T-helper 1 cell treated with Interleukin-12 subunit alpha and Interleukin-12 subunit beta and Interleukin-4 antibody, amounts not matched to agents 30 μg/mL and 1 μg/mL, for 36 hours (primary cell): ENCODE measurements around the gene IRAK3.
A peak's percentile ranks its signal among the peaks of the same experiment; 100 is the strongest.
"Not testable (repeated sequence)": the region's sequence is repeated elsewhere in the genome, so short reads cannot be mapped to it uniquely, and the experiment has no call there.

Source experiments
- H3K27ac Mint-ChIP-seq: one replicate; pipeline ENCODE4 v1.8.0; 2021; ENCODE audit warnings: mild to moderate bottlenecking, mixed read lengths
- H3K27me3 Mint-ChIP-seq: one replicate; pipeline ENCODE4 v1.8.0; 2021; ENCODE audit warnings: low read depth, mixed read lengths
- H3K36me3 Mint-ChIP-seq: one replicate; pipeline ENCODE4 v1.8.0; 2021; ENCODE audit warnings: low read depth, mixed read lengths
- H3K4me1 Mint-ChIP-seq: one replicate; pipeline ENCODE4 v1.8.0; 2021; ENCODE audit warnings: low read depth, mixed read lengths
- H3K4me3 Mint-ChIP-seq: one replicate; pipeline ENCODE4 v1.8.0; 2021; ENCODE audit warnings: mild to moderate bottlenecking, moderate library complexity, mixed read lengths
- H3K9me3 Mint-ChIP-seq: one replicate; pipeline ENCODE4 v1.8.0; 2021; ENCODE audit warnings: mixed read lengths

IRAK3 gene

GRCh38 chr12:66163289-66163688 is 25.7 kb upstream of the IRAK3 start:
- H3K4me3 Mint-ChIP-seq: no peak overlapping the region
- H3K27ac Mint-ChIP-seq: no peak overlapping the region
- peaks cover 57% of the 10 kb centered on the region for H3K36me3 Mint-ChIP-seq
- H3K9me3 Mint-ChIP-seq: peaks cover 25% of the 10 kb centered on the region
- peaks cover 29% of the 10 kb centered on the region for H3K4me1 Mint-ChIP-seq
- no peaks in the 10 kb centered on the region for H3K27me3 Mint-ChIP-seq

DNA sequence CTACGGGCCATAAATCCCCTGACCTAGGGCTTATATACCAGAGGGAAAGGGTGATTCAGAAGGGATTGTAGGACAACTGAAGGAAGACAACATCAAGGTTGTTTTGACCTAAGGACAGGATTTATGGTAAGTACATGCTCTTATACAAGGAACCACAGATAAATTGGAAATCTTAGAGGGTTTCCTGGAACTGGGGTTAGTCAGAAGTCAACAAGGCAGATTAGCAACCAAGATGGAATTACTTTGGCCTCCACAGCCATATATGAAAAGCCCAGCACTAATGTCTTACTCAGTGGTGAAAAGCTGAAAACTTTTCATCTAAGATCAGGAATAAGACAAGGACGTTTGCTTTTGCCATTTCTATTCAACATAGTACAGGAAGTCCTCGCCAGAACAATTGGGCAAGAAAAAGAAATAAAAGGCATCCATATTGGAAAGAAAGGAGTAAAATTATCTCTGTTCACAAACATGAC is 24.6 kb upstream of the IRAK3 start:
- Mint-ChIP-seq H3K27me3 (no peaks in the 10 kb centered on the region), H3K4me3 (no peak overlapping the region), H3K4me1 (peaks cover 34% of the 10 kb centered on the region), H3K27ac (no peak overlapping the region), H3K9me3 (peaks cover 25% of the 10 kb centered on the region), H3K36me3 (peaks cover 56% of the 10 kb centered on the region)

DNA sequence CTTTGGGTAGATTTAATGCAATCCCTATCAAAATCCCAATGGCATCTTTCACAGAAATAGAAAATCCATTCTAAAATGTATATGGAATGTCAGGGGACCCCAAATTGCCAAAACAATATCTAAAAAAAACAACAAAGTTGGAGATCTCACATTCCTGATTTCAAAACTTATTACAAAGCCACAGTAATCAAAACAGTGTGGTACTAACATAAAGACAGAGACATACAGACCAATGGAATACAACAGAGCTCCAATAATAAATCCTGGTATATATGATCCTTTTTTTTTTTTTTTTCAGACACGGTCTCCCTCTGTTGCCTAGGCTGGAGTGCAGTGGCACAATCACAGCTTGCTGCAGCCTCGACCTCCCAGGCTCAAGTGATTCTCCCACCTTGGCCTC is 23.9 kb upstream of the IRAK3 start:
- H3K4me1 Mint-ChIP-seq: peaks cover 31% of the 10 kb centered on the region
- H3K27me3 Mint-ChIP-seq: no peaks in the 10 kb centered on the region
- H3K27ac Mint-ChIP-seq: no peak overlapping the region
- H3K4me3 Mint-ChIP-seq: no peak overlapping the region
- H3K9me3 Mint-ChIP-seq: peaks cover 25% of the 10 kb centered on the region
- peaks cover 51% of the 10 kb centered on the region for H3K36me3 Mint-ChIP-seq

- H3K9me3 Mint-ChIP-seq: peaks cover 25% of the 10 kb centered on the region
- H3K27ac Mint-ChIP-seq: no peak overlapping the region
- H3K4me1 Mint-ChIP-seq: peaks cover 33% of the 10 kb centered on the region
- H3K27me3 Mint-ChIP-seq: no peaks in the 10 kb centered on the region
- peak overlapping the region; percentile 40 for H3K4me3 Mint-ChIP-seq
- H3K36me3 Mint-ChIP-seq: peaks cover 49% of the 10 kb centered on the region
Measured at GRCh38 chr12:66166561-66166960, 22.5 kb upstream of the IRAK3 start.

DNA sequence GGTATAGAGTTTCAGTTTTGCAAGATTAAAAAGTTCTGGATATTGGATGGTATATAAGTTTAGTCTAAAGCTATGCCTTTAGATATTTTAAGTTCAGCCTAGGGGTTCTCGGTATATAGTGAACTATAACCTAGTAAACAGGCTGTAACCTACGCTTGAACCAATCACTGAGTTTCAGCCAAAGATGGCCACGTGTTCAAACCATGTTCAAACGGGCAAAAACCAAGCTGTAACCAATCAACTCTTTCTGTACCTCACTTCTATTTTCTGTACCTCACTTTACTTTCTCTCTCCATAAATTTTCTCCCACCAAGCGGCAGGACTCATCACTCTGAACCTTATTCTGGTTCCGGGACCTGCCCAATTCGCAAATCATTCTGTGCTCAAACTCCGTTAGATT is 20.6 kb upstream of the IRAK3 start:
- peaks cover 25% of the 10 kb centered on the region for H3K9me3 Mint-ChIP-seq
- H3K4me3 Mint-ChIP-seq: peak overlapping the region; percentile 95
- peak overlapping the region; percentile 97 for H3K27ac Mint-ChIP-seq
- H3K4me1 Mint-ChIP-seq: peaks cover 27% of the 10 kb centered on the region
- peaks cover 37% of the 10 kb centered on the region for H3K36me3 Mint-ChIP-seq
- peaks cover 3% of the 10 kb centered on the region for H3K27me3 Mint-ChIP-seq

DNA sequence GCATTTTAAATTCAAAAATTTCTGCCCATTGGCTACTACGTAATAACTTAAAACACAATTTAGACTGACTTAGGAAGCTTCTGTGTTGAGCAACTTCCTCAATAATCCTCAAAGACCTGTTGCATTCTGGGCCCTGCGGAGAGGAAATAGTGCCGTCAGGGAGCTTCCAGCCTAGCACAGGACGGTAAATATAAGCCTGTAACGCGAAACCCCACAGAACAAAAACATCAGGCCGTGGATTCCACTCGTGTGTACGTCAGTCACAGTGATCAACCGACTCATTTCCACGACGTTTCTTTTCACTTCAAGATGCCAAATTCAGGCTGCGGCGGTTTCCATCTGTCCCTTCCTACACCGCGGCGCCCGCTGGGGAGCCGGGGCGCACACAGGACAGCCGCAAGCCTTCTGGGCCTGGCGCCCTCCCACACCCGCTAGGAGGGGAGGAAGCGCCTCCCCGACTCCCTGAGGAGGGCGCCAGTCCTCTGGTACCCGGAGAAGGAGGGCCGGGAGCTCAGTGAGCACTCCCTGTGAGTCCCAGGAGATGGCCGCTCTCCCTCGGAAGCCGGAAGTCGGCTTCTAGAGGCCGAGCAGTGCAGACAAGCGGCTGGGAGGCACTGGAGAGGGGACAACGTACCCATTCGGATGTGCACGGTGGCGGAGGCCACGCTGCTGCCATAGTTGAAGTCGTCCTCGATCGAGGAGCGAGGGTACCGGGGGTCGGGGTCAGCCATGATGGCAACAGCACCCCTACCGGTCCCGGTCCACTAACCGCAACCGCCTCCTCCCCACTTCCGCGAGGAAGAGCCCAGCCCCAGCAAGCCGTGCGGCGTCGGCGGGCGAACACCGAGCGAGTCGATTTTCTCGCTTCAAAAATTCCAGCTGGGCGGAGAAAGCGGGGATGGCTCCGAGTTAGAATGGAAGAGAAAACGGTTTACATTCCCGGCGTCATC is 19.5 kb upstream of the IRAK3 start, which contains the start of gene TMBIM4:
Gene TMBIM4, minus strand, starts transcription at position 776 of the 950 bp plus-strand sequence. Its CDS starts 45 bp downstream, at position 731.
- Mint-ChIP-seq H3K36me3 (peaks cover 33% of the 10 kb centered on the region), H3K4me3 (peak within 1 kb of the TSS; percentile 95), H3K9me3 (peaks cover 16% of the 10 kb centered on the region), H3K27me3 (peaks cover 3% of the 10 kb centered on the region), H3K27ac (peak within 1 kb of the TSS; percentile 97), H3K4me1 (peaks cover 23% of the 10 kb centered on the region)

- Mint-ChIP-seq H3K9me3 (peaks cover 5% of the 10 kb centered on the region), H3K36me3 (peaks cover 24% of the 10 kb centered on the region), H3K27me3 (peaks cover 3% of the 10 kb centered on the region), H3K27ac (peak overlapping the region; percentile 97), H3K4me3 (peak overlapping the region; percentile 95), H3K4me1 (peaks cover 20% of the 10 kb centered on the region)
Measured at GRCh38 chr12:66170606-66171005, 18.4 kb upstream of the IRAK3 start.

DNA sequence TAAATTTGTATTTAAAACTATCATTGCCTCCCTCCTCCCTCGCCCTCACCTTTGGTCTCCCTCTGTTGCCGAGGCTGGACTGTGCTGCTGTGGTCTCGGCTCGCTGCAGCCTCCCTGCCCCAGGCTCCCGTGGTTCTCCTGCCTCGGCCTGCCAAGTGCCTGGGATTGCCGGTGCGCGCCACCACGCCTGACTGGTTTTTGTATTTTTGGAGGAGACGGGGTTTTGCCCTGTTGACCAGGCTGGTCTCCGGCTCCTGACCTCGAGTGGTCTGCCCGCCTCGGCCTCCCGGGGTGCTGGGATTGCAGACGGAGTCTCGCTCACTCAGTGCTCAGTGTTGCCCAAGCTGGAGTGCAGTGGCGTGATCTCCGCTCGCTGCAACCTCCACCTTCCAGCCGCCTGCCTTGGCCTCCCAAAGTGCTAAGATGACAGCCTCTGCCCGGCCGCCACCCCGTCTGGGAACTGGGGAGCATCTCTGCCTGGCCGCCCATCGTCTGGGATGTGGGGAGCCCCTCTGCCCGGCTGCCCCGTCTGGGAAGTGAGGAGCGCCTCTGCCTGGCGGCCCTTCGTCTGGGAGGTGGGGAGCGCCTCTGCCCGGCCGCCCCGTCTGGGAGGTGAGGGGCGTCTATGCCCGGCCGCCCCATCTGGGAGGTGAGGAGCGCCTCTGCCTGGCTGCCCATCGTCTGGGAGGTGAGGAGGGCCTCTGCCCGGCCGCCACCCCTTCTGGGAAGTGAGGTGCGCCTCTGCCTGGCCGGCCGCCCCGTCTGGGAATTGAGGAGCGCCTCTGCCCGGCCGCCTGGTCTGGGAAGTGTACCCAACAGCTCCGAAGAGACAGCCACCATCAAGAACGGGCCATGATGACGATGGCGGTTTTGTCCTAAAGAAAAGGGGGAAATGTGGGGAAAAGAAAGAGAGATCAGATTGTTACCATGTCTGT is 14.4 kb upstream of the IRAK3 start:
- H3K27ac Mint-ChIP-seq, H3K4me1 Mint-ChIP-seq, H3K4me3 Mint-ChIP-seq, H3K36me3 Mint-ChIP-seq, H3K9me3 Mint-ChIP-seq: not testable (repeated sequence)
- H3K27me3 Mint-ChIP-seq: peaks cover 26% of the 10 kb centered on the region

GRCh38 chr12:66176105-66176900 is 12.7 kb upstream of the IRAK3 start:
- no peak overlapping the region for H3K4me3 Mint-ChIP-seq
- no peaks in the 10 kb centered on the region for H3K9me3 Mint-ChIP-seq
- H3K36me3 Mint-ChIP-seq: no peaks in the 10 kb centered on the region
- H3K27ac Mint-ChIP-seq: no peak overlapping the region
- H3K27me3 Mint-ChIP-seq: peaks cover 26% of the 10 kb centered on the region
- no peaks in the 10 kb centered on the region for H3K4me1 Mint-ChIP-seq

- peaks cover 9% of the 10 kb centered on the region for H3K4me1 Mint-ChIP-seq
- H3K27ac Mint-ChIP-seq: no peak overlapping the region
- peaks cover 6% of the 10 kb centered on the region for H3K9me3 Mint-ChIP-seq
- H3K27me3 Mint-ChIP-seq: peaks cover 38% of the 10 kb centered on the region
- peaks cover 6% of the 10 kb centered on the region for H3K36me3 Mint-ChIP-seq
- H3K4me3 Mint-ChIP-seq: no peak overlapping the region
Measured at GRCh38 chr12:66182956-66183355, 6.1 kb upstream of the IRAK3 start.

GRCh38 chr12:66184822-66185221 is 4.2 kb upstream of the IRAK3 start:
- Mint-ChIP-seq H3K27me3 (peaks cover 28% of the 10 kb centered on the region), H3K4me1 (peaks cover 19% of the 10 kb centered on the region)
- H3K36me3 Mint-ChIP-seq, H3K4me3 Mint-ChIP-seq, H3K9me3 Mint-ChIP-seq, H3K27ac Mint-ChIP-seq: not testable (repeated sequence)

- H3K36me3 Mint-ChIP-seq: peaks cover 6% of the 10 kb centered on the region
- peaks cover 6% of the 10 kb centered on the region for H3K9me3 Mint-ChIP-seq
- peaks cover 42% of the 10 kb centered on the region for H3K27me3 Mint-ChIP-seq
- H3K4me1 Mint-ChIP-seq: peaks cover 32% of the 10 kb centered on the region
- H3K27ac Mint-ChIP-seq: no peak overlapping the region
- H3K4me3 Mint-ChIP-seq: peak overlapping the region; percentile 69
Measured at GRCh38 chr12:66187036-66187435, 2.0 kb upstream of the IRAK3 start.

GRCh38 chr12:66187821-66188220 is 1.2 kb upstream of the IRAK3 start:
- peaks cover 6% of the 10 kb centered on the region for H3K36me3 Mint-ChIP-seq
- H3K4me3 Mint-ChIP-seq: peak overlapping the region; percentile 76
- H3K27ac Mint-ChIP-seq: no peak overlapping the region
- H3K27me3 Mint-ChIP-seq: peaks cover 35% of the 10 kb centered on the region
- H3K9me3 Mint-ChIP-seq: peaks cover 6% of the 10 kb centered on the region
- peaks cover 32% of the 10 kb centered on the region for H3K4me1 Mint-ChIP-seq

DNA sequence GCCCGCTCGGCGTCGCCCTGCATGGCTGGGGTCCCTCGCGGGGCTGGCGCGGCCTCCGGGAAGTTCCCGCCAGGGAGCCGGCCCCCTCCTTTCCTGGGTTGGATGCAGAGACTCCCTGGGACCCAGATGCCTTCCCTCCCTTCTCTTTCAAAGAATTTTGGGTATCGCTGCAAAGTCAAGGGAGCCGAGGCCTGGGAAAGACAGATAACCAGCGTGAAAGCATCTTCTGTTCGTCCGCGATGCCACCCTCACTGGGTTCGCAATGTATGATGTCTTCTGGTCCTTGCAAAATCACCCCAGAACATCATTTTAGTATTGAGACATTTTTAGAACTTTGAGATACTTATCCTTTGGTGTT is 451 bp downstream of the IRAK3 start:
- peaks cover 21% of the 10 kb centered on the region for H3K27me3 Mint-ChIP-seq
- no peak overlapping the region for H3K27ac Mint-ChIP-seq
- H3K4me1 Mint-ChIP-seq: peaks cover 34% of the 10 kb centered on the region
- peak overlapping the region; percentile 63 for H3K4me3 Mint-ChIP-seq
- peaks cover 6% of the 10 kb centered on the region for H3K36me3 Mint-ChIP-seq
- H3K9me3 Mint-ChIP-seq: peaks cover 3% of the 10 kb centered on the region
